GM12891 (cell line): ENCODE measurements around the gene SNAPC5.

Source experiments
- POLR2A ChIP-seq: IDR thresholded peaks from 2 replicates; pipeline ENCODE4 v1.6.1; 2011; ENCODE audit warnings: low read depth, low read length, control low read depth
- POLR2AphosphoS5 ChIP-seq: IDR thresholded peaks from 2 replicates; pipeline ENCODE4 v1.6.1; 2011; ENCODE audit warnings: low read depth, low read length, control low read depth
- TAF1 ChIP-seq: IDR thresholded peaks from 2 replicates; pipeline ENCODE4 v1.6.1; 2011; ENCODE audit warnings: low read depth, low read length, control low read depth

GRCh38 chr15:66505818-66506217 lies 8.3 kb upstream of the SNAPC5 start:
- TF ChIP-seq POLR2AphosphoS5 (no peak), POLR2A (no peak), TAF1 (no peak)
